HepG2 (cell line): ENCODE data around the gene PRMT2. TPM values are rescaled to one million over a fixed set of nuclear protein-coding genes. Genes with fewer than 3 reads are reported as not detected.

Source experiments
- CCDC6 ChIP-seq: sonication (generic); formaldehyde crosslinking; IDR thresholded peaks from 2 replicates; pipeline ENCODE4 v1.8.1; 2022; ENCODE audit warnings: mild to moderate bottlenecking, missing genetic modification reagents, moderate library complexity
- ELK4 ChIP-seq: sonication (generic); formaldehyde crosslinking; IDR thresholded peaks from 2 replicates; pipeline ENCODE4 v1.9.0; 2021; ENCODE audit warnings: missing genetic modification reagents, borderline replicate concordance
- FOXA3 ChIP-seq: IDR thresholded peaks from 2 replicates; pipeline ENCODE4 v1.6.1; 2016; ENCODE audit warnings: missing genetic modification reagents, missing compliant biosample characterization
- SNAPC4 ChIP-seq: sonication (generic); formaldehyde crosslinking; IDR thresholded peaks from 2 replicates; pipeline ENCODE4 v1.4.0; 2020; ENCODE audit warnings: mild to moderate bottlenecking, missing genetic modification reagents
- TCF7 ChIP-seq: sonication (generic); IDR thresholded peaks from 2 replicates; pipeline ENCODE4 v1.6.1; 2016; ENCODE audit warnings: antibody characterized with exemption, low read depth
- ZBTB3 ChIP-seq: sonication (generic); formaldehyde crosslinking; IDR thresholded peaks from 2 replicates; pipeline ENCODE4 v1.4.0; 2020; ENCODE audit warnings: low read depth, mild to moderate bottlenecking, moderate library complexity, missing genetic modification reagents, borderline replicate concordance
- ZFP36 ChIP-seq: fragments of 150-350 bp; IDR thresholded peaks from 2 replicates; pipeline ENCODE4 v1.6.1; 2018; ENCODE audit warnings: borderline replicate concordance, low read length, low read depth; ENCODE audit not compliant: partially characterized antibody
- polyA plus RNA-seq, 8 experiments: library from polyadenylated mRNA; depleted of rRNA in 3 of 8; stranded (reverse) in 7 of 8; unstranded in 1 of 8; fragments of >200 nt; fragmentation: Illumina TruSeq in 4 of 8; extraction: Trizol in 4 of 8; gene quantifications; 2 replicates each; pipeline versions ENCODE4 v1.2.1 to v1.2.3, GENCODE V29; 2011 to 2016; ENCODE audit warnings: low read depth in 4 of 8, missing spikeins in 1 of 8, mixed read lengths in 1 of 8; ENCODE audit not compliant: insufficient read depth in 1 of 8
- total RNA-seq, 5 experiments: library from RNA; depleted of rRNA; stranded (reverse); fragments of >200 nt; fragmentation: Illumina TruSeq; extraction: Trizol; gene quantifications; 2 replicates each; pipeline ENCODE4 v1.2.3, GENCODE V29; 2016; ENCODE audit warnings: low read depth in 1 of 5
- TF ChIP-seq, protein P1 (sequence below): sonication (generic); formaldehyde crosslinking; IDR thresholded peaks from 2 replicates; pipeline ENCODE4 v1.4.0; 2020; ENCODE audit warnings: missing genetic modification reagents
- TF ChIP-seq, protein P2 (sequence below): sonication (generic); formaldehyde crosslinking; IDR thresholded peaks from 2 replicates; pipeline ENCODE4 v1.4.0; 2020; ENCODE audit warnings: mild to moderate bottlenecking, missing genetic modification reagents

Gene PRMT2
- total and polyA plus RNA-seq, 2 of the 13 experiments (the other 11 are each of a cell fraction or from before 2014, with no cell fraction given): 54.4 to 78.8 TPM

DNA sequence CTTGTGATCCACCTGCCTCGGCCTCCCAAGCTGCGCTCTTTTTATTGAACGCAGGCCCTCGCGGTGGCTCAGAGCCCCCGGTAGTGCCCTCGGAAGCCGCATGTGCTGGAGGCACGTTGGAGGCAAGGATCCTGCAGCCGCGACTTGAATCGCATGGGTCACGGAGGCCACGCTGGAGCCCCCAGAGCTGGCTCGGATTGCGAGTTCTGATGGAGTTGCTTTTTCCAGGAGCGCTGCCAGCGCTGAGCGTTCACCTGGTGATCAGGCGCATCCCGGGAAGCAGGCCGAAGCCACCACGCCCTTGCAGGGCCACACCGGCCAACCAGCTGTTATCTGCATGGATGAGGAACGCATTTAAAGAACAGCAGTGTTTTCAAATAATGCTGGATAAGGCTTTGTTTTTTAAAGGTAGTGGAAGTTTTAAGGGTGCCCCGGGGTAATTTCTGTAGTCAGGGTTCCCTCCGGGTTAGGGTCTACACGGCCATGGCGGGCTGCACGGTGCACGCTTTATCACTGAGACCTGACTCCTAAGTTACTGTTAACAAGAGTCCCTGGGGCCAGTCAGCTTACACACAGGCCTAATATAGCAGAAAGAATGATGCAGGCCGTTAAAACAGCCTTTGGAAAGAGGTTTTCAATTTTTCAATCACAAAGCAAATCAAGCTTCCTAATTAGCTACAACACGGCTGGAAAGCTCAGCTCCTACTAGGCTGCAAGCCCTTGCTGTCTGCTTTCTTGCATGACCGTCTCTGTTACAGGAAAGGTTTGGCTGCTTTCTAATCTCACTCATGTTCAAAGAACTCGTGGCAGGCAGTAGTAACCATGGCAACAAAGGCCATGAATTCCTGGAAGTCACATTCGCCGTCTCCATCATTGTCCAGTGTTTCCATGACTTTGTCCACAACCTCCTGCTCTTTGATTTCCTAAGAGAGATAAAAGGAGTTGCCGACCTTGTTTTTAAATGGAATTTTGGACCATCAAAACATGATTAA lies 36.6 kb upstream of the PRMT2 start (continued):
- TF ChIP-seq, protein P1, sequence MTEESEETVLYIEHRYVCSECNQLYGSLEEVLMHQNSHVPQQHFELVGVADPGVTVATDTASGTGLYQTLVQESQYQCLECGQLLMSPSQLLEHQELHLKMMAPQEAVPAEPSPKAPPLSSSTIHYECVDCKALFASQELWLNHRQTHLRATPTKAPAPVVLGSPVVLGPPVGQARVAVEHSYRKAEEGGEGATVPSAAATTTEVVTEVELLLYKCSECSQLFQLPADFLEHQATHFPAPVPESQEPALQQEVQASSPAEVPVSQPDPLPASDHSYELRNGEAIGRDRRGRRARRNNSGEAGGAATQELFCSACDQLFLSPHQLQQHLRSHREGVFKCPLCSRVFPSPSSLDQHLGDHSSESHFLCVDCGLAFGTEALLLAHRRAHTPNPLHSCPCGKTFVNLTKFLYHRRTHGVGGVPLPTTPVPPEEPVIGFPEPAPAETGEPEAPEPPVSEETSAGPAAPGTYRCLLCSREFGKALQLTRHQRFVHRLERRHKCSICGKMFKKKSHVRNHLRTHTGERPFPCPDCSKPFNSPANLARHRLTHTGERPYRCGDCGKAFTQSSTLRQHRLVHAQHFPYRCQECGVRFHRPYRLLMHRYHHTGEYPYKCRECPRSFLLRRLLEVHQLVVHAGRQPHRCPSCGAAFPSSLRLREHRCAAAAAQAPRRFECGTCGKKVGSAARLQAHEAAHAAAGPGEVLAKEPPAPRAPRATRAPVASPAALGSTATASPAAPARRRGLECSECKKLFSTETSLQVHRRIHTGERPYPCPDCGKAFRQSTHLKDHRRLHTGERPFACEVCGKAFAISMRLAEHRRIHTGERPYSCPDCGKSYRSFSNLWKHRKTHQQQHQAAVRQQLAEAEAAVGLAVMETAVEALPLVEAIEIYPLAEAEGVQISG (CRISPR knock-in tag): no peak
- TF ChIP-seq FOXA3 (CRISPR knock-in tag): peak; percentile 54; the same call in 1 of the 2 replicates
- no peak for TF ChIP-seq ELK4 (CRISPR knock-in tag)
- TF ChIP-seq SNAPC4: no peak
- no peak for TF ChIP-seq ZFP36
- TF ChIP-seq ZBTB3 (CRISPR knock-in tag): no peak
- peak; percentile 78 for TF ChIP-seq TCF7
- TF ChIP-seq CCDC6 (CRISPR knock-in tag): no peak
- TF ChIP-seq, protein P2, sequence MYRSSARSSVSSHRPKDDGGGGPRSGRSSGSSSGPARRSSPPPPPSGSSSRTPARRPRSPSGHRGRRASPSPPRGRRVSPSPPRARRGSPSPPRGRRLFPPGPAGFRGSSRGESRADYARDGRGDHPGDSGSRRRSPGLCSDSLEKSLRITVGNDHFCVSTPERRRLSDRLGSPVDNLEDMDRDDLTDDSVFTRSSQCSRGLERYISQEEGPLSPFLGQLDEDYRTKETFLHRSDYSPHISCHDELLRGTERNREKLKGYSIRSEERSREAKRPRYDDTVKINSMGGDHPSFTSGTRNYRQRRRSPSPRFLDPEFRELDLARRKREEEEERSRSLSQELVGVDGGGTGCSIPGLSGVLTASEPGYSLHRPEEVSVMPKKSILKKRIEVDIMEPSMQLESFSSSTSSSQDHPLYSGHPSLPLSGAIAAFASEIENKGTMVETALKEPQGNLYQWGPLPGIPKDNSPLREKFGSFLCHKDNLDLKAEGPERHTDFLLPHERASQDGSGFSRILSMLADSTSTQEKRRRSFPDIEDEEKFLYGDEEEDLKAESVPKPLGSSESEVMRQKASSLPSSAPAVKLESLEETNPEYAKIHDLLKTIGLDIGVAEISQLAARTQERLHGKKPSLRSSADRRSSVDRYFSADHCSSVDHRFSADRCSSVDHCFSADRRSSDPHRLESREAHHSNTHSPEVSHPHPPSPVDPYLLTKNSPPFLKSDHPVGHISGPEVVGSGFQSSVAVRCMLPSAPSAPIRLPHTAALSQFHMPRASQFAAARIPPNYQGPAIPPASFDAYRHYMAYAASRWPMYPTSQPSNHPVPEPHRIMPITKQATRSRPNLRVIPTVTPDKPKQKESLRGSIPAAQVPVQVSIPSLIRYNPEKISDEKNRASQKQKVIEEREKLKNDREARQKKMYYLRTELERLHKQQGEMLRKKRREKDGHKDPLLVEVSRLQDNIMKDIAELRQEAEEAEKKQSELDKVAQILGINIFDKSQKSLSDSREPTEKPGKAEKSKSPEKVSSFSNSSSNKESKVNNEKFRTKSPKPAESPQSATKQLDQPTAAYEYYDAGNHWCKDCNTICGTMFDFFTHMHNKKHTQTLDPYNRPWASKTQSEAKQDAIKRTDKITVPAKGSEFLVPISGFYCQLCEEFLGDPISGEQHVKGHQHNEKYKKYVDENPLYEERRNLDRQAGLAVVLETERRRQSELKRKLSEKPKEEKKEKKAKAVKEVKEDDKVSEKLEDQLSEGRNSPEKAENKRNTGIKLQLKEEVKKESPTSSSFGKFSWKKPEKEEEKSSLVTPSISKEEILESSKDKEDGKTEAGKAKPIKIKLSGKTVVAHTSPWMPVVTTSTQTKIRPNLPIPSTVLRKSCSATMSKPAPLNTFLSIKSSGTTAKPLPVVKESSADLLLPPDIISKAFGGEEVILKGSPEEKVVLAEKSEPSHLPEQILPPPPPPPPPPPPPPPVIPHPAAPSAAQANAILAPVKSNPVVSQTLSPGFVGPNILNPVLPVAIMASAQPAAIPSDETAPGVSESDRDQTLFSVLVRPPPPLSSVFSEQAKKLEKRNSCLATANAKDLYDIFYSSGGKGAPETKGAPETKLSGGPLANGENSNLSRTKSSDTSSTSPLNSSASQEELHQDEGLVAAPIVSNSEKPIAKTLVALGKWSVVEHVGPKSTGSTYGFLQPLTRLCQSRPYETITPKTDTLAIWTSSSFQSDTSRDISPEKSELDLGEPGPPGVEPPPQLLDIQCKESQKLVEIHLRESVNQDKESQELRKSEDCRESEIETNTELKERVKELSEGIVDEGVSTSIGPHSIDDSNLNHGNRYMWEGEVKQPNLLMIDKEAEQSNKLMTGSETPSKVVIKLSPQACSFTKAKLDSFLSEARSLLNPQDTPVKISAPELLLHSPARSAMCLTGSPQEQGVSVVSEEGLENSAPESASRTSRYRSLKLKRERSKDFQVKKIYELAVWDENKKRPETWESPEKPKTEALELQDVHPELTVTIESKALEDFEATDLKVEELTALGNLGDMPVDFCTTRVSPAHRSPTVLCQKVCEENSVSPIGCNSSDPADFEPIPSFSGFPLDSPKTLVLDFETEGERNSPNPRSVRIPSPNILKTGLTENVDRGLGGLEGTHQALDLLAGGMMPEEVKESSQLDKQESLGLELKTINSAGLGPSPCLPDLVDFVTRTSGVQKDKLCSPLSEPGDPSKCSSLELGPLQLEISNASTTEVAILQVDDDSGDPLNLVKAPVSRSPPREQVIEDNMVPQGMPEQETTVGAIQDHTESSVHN (CRISPR knock-in tag): no peak
